ENCODE measurements around the gene TTC7B.

Gene TTC7B

GRCh38 chr14:90739318-90740068, 76.7 kb downstream of the TTC7B start:
- no peak for DNase-seq

GRCh38 chr14:90733139-90733808, 83.0 kb downstream of the TTC7B start:
- DNase-seq, result no peak

GRCh38 chr14:90732718-90733117, 83.5 kb downstream of the TTC7B start:
- DNase-seq, result no peak

GRCh38 chr14:90732139-90732538, 84.1 kb downstream of the TTC7B start:
- DNase-seq, result peak; percentile 41

- no peak for DNase-seq
These were observed 84.7 kb downstream of the TTC7B start for GRCh38 chr14:90731487-90731886.

- no peak for DNase-seq
These were observed 85.9 kb downstream of the TTC7B start for GRCh38 chr14:90730206-90730766.

GRCh38 chr14:90728951-90729350, 87.3 kb downstream of the TTC7B start:
- no peak for DNase-seq

- DNase-seq, result no peak
These were observed 89.1 kb downstream of the TTC7B start for GRCh38 chr14:90727082-90727481.

GRCh38 chr14:90726656-90727055, 89.6 kb downstream of the TTC7B start:
- peak; percentile 12 for DNase-seq

GRCh38 chr14:90724866-90725265, 91.4 kb downstream of the TTC7B start:
- no peak for DNase-seq

GRCh38 chr14:90722590-90722989, 93.6 kb downstream of the TTC7B start:
- DNase-seq, result peak; percentile 13

GRCh38 chr14:90721619-90722305, 94.5 kb downstream of the TTC7B start:
- no peak for DNase-seq

- no peak for DNase-seq
These were observed 95.4 kb downstream of the TTC7B start for GRCh38 chr14:90720832-90721231.

- DNase-seq, result peak; percentile 85
These were observed 95.9 kb downstream of the TTC7B start for GRCh38 chr14:90720336-90720735.

- no peak for DNase-seq
These were observed 98.3 kb downstream of the TTC7B start for GRCh38 chr14:90717916-90718315.

- DNase-seq, result no peak
These were observed 100.2 kb downstream of the TTC7B start for GRCh38 chr14:90715993-90716392.

GRCh38 chr14:90715495-90715894, 100.7 kb downstream of the TTC7B start:
- no peak for DNase-seq

- no peak for DNase-seq
These were observed 101.4 kb downstream of the TTC7B start for GRCh38 chr14:90714811-90715210.

- DNase-seq, result no peak
These were observed 111.4 kb downstream of the TTC7B start for GRCh38 chr14:90704738-90705392.

GRCh38 chr14:90703841-90704737, 112.1 kb downstream of the TTC7B start:
- no peak for DNase-seq

GRCh38 chr14:90700933-90701776, 115.1 kb downstream of the TTC7B start:
- no peak for DNase-seq
